Measurements from ENCODE around the gene IRF2BPL. TPM values are rescaled to one million over a fixed set of nuclear protein-coding genes. Genes with fewer than 3 reads are reported as not detected.

Gene IRF2BPL
- total and polyA plus RNA-seq, 2 of the 8 experiments (the other 6 are each of a cell fraction or from before 2014, with no cell fraction given), result 18.8 to 57.0 TPM

DNA sequence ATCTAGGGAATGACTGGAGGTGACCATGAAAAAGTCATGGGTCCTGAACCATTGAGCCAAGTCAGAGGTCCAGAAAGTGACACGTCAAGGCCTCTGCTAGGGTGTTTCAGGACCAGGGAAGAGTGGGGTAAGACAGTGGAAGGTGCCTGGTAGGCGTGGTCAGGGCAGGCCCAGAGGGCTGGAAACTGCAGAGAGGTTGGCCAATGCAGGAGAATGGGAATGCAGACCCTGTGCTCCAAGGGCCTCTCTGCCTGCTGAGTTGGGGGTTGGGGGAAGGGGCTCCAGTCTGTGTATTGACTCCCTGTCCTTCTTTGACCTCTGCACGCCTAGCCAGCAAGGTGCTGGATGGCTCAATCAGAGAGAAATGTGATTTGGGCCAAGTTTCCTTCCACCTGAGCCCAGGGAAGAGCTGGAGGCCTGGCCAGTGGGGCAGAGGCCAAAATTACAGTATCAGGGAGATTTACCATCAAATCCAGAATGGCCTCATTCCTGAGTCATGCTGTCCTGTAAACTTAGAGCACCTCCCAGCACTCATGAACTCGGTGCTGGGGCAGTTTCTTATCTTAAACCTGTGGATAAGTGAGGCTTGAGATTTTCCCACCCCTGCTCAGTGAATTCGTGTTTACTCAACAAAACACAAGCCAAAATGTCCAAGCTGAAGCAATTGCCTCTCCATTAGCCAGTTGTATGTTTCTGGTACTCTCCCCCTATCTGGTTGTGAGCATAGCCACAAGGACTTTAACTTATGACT, 24.4 kb downstream of the IRF2BPL start:
- no peak overlapping the region for H3K4ac ChIP-seq (replicated peaks; ENCODE audit: insufficient read length, low read depth, low read length)
- peak overlapping the region; percentile 95; the same call in 1 of the 2 replicates for H2BK20ac ChIP-seq (ENCODE audit: low read length)
- H3K79me2 ChIP-seq (ENCODE audit: control insufficient read depth in 1 of 2, insufficient read depth in 2 of 2, low read length in 2 of 2), result no peaks in the 10 kb centered on the region
- no peak overlapping the region; the same call in 1 of the 2 replicates for H2AFZ ChIP-seq (ENCODE audit: low read length)
- peak overlapping the region; percentile 77; the same call in 1 of the 2 replicates for H2BK12ac ChIP-seq (ENCODE audit: low read depth, low read length)
- FAIRE-seq (no peak), DNase-seq (ENCODE audit: low read depth in 1 of 2, low spot score in 2 of 2) (peak in 1 of 2 experiments; percentile 45)
- POLR2A ChIA-PET (ENCODE audit: partially characterized antibody), result interaction anchor here (3.1 kb wide), 1 partner anchor 21 kb away, joined by 8 read pairs; no protein-coding TSS in a partner anchor
- no peaks in the 10 kb centered on the region for H3K23me2 ChIP-seq (ENCODE audit: low read depth, low read length)
- no peak overlapping the region for H3K23ac ChIP-seq (ENCODE audit: insufficient read length)
- no peaks in the 10 kb centered on the region for H4K20me1 ChIP-seq (replicated peaks in 1 of 2; ENCODE audit: control insufficient read depth in 1 of 2, insufficient read depth in 2 of 2, low read length in 2 of 2)
- no peaks in the 10 kb centered on the region for H3K36me3 ChIP-seq (ENCODE audit: control insufficient read depth in 2 of 4, insufficient read depth in 4 of 4, low read length in 3 of 4)
- WGBS, 2 experiments (ENCODE audit: extremely low coverage in 1 of 2, insufficient coverage in 1 of 2, insufficient read length in 1 of 2, insufficient replicate concordance in 2 of 2, low coverage in 1 of 2, low lambda C conversion rate in 2 of 2, missing lambda C conversion rate in 1 of 2), result 82% methylated on average over 5 of the region's 5 CpGs; no CpG with 5 or more reads in 1 of the 2 experiments
- peak overlapping the region; percentile 81; the same call in 1 of the 2 replicates for H2BK5ac ChIP-seq (ENCODE audit: low read depth, low read length)
- H3K9ac ChIP-seq (replicated peaks in 1 of 4; ENCODE audit: extremely low read depth in 1 of 4, low read depth in 3 of 4, low read length in 3 of 4), result no peak overlapping the region; a peak in 1 of 7 replicates
- CTCF ChIA-PET (ENCODE audit: partially characterized antibody), result interaction anchor here (0.6 to 25.2 kb wide), 9 partner anchors 10 to 224 kb away, joined by 3 to 280 read pairs (median 4); no protein-coding TSS in a partner anchor
- peaks cover 8 to 36% (median 15%) of the 10 kb centered on the region in 4 experiments; a peak in 6 of 7 replicates for H3K4me1 ChIP-seq (replicated peaks in 1 of 4; ENCODE audit: control insufficient read depth in 3 of 4, insufficient read depth in 4 of 4, low read length in 3 of 4)
- no peak overlapping the region; a peak in 1 of 4 replicates for H3K4me2 ChIP-seq (ENCODE audit: insufficient read depth in 1 of 2, low read depth in 2 of 2, low read length in 2 of 2)
- H3K56ac ChIP-seq (replicated peaks; ENCODE audit: insufficient read length, low read depth, low read length), result no peak overlapping the region
- H3K9me3 ChIP-seq (ENCODE audit: insufficient read depth in 2 of 2, low read depth in 1 of 2, low read length in 1 of 2), result no peaks in the 10 kb centered on the region
- no peak overlapping the region; the same call in 1 of the 2 replicates for H4K8ac ChIP-seq (ENCODE audit: extremely low read depth, insufficient read depth, low read length)
- H3K79me1 ChIP-seq (ENCODE audit: low read depth, low read length), result peaks cover 3% of the 10 kb centered on the region; the same call in 1 of the 2 replicates
- H4K91ac ChIP-seq (replicated peaks; ENCODE audit: insufficient read length, low read length), result peak overlapping the region; percentile 2
- H4K5ac ChIP-seq (ENCODE audit: insufficient read length, low read depth, low read length), result no peak overlapping the region
- peak overlapping the region; percentile 88 for H2BK15ac ChIP-seq (ENCODE audit: low read length)
- no peak overlapping the region for H3K14ac ChIP-seq (ENCODE audit: insufficient read length)
- 0 out of 2 replicates have a peak overlapping the region, but pooled peaks have one; percentile 85 for H2AK5ac ChIP-seq (ENCODE audit: low read depth, low read length)
- H3K18ac ChIP-seq (ENCODE audit: extremely low read depth, low read length), result peak overlapping the region; percentile 2; the same call in 1 of the 2 replicates
- no peak overlapping the region for H3K27ac ChIP-seq (ENCODE audit: low read depth, low read length)
- no peak overlapping the region for H2BK120ac ChIP-seq (replicated peaks; ENCODE audit: low read depth, low read length)
- H3K4me3 ChIP-seq (ENCODE audit: extremely low read depth in 1 of 4, insufficient read depth in 2 of 4, low read depth in 3 of 4, low read length in 4 of 4), result no peak overlapping the region
- H3K27me3 ChIP-seq (replicated peaks in 1 of 4; ENCODE audit: control insufficient read depth in 3 of 4, extremely low read depth in 1 of 4, insufficient read depth in 3 of 4, low read length in 3 of 4), result no peaks in the 10 kb centered on the region
- TF ChIP-seq TBP (IDR thresholded peaks at IDR 0.05; ENCODE audit: low read depth, low read length) (no peak), MAFK (IDR thresholded peaks at IDR 0.05; ENCODE audit: low read depth, low read length) (no peak), RAD21 (IDR thresholded peaks at IDR 0.05 in 1 of 2, conservative IDR thresholded peaks at IDR 0.05 in 1 of 2; ENCODE audit: low read depth in 2 of 2, low read length in 2 of 2) (no peak), HDAC2 (IDR thresholded peaks at IDR 0.05; ENCODE audit: borderline replicate concordance in 1 of 2, low read depth in 2 of 2, low read length in 2 of 2) (no peak), SP4 (IDR thresholded peaks at IDR 0.05; ENCODE audit: low read length) (no peak), SUZ12 (IDR thresholded peaks at IDR 0.05; ENCODE audit: low read length) (no peak), CTCF (IDR thresholded peaks at IDR 0.05; ENCODE audit: control extremely low read depth in 1 of 3, insufficient read depth in 1 of 3, low read depth in 1 of 3, low read length in 3 of 3) (no peak), PHF8 (conservative IDR thresholded peaks at IDR 0.05; ENCODE audit: low read depth, low read length) (no peak)
